ENCODE data around the gene TNFAIP2.
"Not testable (repeated sequence)": the region's sequence is repeated elsewhere in the genome, so short reads cannot be mapped to it uniquely, and the experiment has no call there.

The TNFAIP2 gene

GRCh38 chr14:103107941-103108748 is 15.1 kb upstream of the TNFAIP2 start:
- DNase-seq: no peak

DNA sequence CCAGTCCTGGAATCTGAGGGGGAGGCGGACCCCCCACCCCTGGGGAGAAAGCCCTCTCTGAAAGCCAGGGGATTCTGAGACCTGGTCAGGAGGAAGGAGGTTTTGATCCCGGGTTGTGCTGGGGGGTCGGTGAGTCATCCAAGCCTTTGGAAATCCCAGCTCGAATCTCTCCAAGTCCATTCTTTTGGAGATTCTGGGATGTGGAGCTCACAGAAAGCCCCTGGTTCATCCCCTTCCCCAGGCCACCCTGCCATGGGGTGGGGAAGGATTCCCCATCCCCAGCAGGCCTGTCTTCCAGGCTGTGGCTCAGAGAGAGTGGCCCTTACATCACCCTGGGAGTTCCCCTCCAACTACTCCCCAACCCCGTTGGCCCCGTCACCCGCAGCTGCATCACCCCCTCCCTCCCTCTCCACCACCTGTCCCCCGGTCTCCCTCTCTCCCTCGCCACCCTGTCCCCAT is 14.5 kb upstream of the TNFAIP2 start:
- peak; percentile 25 for DNase-seq

GRCh38 chr14:103109535-103110441 is 13.5 kb upstream of the TNFAIP2 start:
- no peak for DNase-seq

DNA sequence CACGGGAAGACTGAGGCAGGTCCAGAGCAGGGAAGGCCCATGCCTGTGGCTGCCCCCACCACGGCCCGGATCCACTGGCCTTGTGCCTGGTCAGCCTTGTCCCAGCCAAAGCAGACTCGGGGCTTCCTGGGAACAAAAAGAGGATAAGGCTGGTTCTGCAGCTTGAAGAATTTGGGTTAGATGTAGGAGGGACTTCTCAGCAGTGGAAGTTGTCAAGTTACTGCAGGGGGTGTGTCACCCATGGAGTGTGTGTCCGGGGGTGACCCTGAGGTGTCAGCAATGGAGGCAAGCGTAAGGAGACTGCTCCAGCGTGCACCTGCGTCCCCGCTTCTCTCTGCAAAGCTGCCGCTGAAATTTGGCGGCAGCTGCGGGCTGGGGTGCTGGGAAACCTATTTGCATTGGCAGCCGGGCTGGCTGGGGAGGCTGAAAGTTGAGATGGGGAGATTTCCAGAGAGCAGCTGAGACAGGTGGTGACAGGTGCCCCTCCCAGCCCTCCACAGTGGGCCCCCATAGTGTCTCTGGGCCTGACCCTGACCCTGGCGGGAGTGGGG is 12.5 kb upstream of the TNFAIP2 start:
- DNase-seq: no peak

GRCh38 chr14:103111232-103111868 is 11.9 kb upstream of the TNFAIP2 start:
- DNase-seq: no peak

DNA sequence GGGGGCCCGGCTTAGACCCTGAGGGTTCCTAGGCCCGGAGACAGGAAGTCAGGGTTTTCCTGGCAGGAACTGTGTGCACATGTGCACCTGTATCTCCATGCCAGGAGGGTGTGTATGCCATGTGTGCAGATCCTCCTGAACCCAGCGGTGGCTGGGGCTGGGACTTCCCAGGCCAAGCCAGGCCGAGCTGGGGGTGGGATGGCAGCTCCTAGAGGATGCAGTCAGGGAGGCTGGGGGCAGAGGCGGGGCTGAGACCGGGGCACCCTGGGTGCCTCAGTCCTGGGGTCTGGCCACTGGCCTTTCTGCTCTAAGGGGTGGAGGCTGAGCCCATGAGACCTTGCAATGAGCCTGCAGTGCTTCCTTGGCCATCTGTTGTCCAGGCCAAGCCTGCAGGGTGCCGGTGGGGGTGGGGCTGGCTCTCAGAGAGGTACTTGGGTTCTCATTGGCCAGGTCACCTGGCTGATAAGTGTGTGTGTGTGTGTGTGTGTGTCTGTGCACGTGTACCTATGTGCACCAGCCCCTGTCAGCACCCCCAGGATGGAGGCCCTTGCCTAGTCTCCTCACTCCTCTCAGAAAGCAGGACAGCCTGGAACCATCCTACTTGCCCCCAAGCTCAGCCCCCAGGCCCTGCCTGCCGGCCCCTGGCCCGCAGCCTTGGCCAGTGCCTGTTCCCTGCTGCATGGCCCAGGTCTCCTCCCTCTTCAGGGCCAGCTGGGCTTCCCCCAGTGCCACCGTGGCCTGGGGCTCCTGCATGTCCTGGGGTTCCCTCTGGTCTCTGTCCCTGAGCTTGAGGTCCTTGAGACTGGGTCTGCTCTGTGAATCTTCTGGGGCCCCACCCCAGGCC is 10.6 kb upstream of the TNFAIP2 start:
- DNase-seq: peak; percentile 44

- no peak for DNase-seq
Measured at GRCh38 chr14:103113303-103113702, 10.0 kb upstream of the TNFAIP2 start.

- DNase-seq: no peak
Measured at GRCh38 chr14:103113774-103114173, 9.5 kb upstream of the TNFAIP2 start.

GRCh38 chr14:103115086-103115679 is 8.1 kb upstream of the TNFAIP2 start:
- not testable (repeated sequence) for DNase-seq

DNA sequence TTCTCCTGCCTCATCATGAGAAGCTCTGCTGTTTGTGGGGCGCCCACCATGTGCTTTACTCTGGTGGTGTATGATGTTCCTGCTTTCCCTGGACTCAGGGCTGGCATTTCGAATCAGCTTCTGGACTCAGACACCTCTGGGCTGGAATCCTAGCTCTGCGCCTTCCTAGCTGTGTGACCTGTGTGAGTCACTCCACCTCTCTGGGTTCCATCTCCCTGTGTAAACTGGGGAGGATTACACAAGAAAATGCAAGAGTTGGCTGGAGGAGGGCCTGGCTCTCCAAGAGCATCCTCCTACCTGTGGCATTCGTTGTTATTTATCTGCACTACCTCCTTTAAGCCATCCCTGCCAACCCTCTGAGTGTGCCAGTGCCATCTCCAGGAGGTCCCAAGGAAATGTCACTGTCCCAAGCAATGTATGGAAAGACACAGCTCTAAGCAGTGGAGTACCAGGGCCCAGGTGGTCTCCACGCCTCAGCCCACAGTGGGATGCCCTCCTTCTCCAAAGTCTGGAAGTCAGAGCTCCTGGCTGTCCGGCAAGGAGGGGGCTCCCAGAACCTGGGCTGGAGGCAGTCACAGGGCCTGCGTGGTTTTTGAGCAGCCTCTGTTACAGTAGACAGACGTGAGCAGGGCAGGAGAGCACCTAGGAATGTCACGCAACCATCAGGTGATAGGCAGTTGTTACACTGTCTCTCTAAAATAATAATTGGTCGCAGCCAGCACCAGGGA is 7.3 kb upstream of the TNFAIP2 start:
- DNase-seq: no peak

GRCh38 chr14:103116636-103117035 is 6.6 kb upstream of the TNFAIP2 start:
- no peak for DNase-seq

DNA sequence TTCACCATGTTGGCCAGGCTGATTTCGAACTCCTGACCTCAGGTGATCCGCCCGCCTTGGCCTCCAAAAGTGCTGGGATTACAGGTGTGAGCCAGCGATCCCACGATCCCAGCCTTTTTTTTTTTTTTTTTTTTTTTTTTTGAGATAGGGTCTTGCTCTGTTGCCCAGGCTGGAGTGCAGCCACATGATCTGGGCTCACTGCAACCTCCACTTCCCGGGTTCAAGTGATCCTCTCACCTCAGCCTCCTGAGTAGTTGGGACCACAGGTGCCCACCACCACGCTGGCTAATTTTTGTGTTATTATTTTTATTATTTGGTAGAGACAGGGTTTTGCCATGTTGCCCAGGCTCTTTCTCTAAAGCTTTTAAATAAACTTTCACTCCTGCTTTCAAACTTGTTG is 5.8 kb upstream of the TNFAIP2 start:
- not testable (repeated sequence) for DNase-seq

- no peak for DNase-seq
Measured at GRCh38 chr14:103118018-103118662, 5.1 kb upstream of the TNFAIP2 start.

- no peak for DNase-seq
Measured at GRCh38 chr14:103118663-103119404, 4.4 kb upstream of the TNFAIP2 start.

GRCh38 chr14:103119527-103119926 is 3.7 kb upstream of the TNFAIP2 start:
- DNase-seq: not testable (repeated sequence)

- DNase-seq: no peak
Measured at GRCh38 chr14:103121121-103121845, 2.0 kb upstream of the TNFAIP2 start.

DNA sequence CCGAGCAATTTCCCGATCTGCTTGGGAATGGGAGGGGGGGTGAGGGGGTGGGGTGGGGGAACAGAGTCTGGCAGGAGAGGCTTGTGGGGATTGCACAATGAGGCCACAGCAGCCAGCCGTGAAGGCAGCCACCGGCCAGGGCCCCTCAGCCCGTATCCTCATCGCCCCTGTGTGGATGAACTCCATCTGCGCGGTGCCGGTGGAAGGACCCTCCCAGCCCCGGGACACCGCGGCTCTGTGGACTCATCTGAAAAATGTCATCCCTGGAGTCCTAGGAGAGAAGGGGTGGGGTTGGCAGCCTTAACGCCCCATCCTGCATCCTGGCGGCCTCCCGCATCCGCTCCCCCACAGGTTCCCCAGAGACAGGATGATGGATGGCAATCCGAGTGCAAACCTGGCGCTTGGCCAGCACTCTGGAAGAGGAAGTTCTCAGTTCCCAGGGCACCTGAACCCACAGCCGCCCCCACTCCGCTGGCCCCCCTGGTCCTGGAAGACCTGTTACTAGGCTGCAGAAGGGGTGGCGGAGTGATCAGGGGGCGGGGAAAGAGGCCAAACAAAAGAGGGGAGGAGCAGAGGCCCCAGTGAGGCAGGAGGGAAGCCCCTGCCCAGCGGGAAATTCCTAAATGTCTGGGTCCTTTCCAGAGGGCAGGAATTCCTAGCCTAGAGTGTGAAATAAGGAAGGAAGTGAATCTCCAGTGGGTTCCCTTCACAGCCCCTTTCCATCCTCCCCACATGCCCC is 1.2 kb upstream of the TNFAIP2 start:
- peak; percentile 97 for DNase-seq

- DNase-seq: peak; percentile 69
Measured at GRCh38 chr14:103122585-103122946, 695 bp upstream of the TNFAIP2 start.

Data from NCI-H510A treated with DMSO at 0.1 percent for 48 hours (cell line).